HG03439 (cell line): ENCODE measurements around the gene TRAF5.
A peak's percentile ranks its signal among the peaks of the same experiment; 100 is the strongest.
"Not testable (repeated sequence)": the region's sequence is repeated elsewhere in the genome, so short reads cannot be mapped to it uniquely, and the experiment has no call there.

Experiments
- ATAC-seq: cut with Tn5 transposase; IDR thresholded peaks from one replicate; pipeline ENCODE4 v1.9.1; 2021; ENCODE audit warnings: mild to moderate bottlenecking, moderate library complexity; ENCODE audit not compliant: unreplicated experiment

Gene TRAF5, protein sequence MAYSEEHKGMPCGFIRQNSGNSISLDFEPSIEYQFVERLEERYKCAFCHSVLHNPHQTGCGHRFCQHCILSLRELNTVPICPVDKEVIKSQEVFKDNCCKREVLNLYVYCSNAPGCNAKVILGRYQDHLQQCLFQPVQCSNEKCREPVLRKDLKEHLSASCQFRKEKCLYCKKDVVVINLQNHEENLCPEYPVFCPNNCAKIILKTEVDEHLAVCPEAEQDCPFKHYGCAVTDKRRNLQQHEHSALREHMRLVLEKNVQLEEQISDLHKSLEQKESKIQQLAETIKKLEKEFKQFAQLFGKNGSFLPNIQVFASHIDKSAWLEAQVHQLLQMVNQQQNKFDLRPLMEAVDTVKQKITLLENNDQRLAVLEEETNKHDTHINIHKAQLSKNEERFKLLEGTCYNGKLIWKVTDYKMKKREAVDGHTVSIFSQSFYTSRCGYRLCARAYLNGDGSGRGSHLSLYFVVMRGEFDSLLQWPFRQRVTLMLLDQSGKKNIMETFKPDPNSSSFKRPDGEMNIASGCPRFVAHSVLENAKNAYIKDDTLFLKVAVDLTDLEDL

DNA sequence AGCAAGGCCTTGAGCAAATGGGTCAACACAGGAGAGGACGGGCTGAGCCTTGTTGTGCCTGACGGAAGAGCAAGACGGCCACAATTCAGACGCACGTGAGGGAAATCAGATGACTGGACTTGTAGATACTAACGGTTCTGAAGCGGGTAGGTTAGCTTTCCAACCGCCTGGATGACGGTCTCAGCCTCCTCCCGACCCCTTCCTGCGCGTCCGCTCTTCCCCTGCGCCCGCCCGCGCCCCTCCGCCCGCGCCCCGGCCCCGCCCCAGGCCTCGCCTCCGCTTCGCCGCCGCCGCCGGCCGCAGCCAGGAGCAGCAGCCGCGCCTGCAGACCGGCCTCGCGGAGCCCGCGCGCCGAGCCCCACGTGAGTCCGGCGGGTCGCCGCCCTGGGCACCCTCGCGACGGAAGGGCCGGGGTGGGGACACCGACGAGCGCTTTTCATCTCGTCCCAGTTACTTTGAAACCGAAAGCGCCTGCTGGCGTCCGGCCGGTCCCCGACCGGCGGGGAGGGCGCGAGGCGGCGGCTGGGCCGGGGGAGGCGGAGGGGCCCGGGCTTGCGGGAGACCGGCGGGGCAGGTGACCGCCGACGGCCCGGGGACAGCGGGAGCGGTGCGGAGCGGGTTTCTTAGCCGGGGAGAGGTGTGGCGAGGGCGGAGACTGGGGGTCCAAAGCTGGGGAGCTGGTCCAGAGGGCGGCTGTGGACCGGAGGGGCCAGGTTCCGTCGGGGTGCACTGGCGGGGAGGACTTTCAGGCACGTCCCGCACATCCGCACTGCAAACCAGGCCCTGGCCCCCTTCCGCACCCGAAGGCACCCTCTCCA, at the start of gene TRAF5:
TRAF5 (plus strand) TSS at position 306 of the 818 bp plus-strand sequence. CDS start 26,407 bp downstream, outside the sequence.
- ATAC-seq: peak; percentile 29

DNA sequence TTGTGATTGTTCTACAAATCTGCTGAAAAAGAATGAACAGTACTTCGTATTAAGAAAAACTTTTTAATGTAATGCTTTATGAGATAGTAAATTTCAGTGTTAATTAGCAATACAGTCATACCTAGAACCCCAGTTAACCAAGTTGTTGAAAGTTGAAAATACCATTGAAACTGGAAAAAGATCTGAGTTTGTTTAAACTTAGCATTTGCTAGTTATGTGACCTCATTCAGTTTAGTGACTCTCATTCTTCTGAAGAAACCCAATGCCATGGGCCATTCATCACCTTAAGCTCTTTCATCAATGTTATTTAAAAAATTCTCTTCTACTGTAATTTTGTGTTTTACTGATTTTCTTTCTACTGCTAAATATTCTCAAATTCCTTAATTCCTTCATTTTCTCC, 47.3 kb upstream of the TRAF5 start:
- ATAC-seq: no peak

DNA sequence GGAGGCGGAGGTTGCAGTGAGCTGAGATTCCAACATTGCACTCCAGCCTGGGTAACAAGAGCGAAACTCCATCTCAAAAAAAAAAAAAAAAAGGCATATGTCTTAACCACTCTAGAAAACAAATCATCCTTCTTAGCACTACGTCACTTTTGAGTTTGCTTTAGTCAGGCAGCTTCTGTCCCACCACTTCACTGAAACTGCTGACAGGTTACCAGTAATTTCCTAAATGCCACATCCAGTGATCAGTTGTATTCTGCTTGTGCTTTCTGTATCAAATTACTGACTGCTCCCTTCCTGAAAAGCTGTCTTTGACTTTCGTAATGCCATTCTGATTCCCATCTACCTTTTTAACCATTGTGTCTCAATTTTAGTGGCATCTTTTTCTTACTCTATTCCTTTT, 45.7 kb upstream of the TRAF5 start:
- ATAC-seq: no peak

DNA sequence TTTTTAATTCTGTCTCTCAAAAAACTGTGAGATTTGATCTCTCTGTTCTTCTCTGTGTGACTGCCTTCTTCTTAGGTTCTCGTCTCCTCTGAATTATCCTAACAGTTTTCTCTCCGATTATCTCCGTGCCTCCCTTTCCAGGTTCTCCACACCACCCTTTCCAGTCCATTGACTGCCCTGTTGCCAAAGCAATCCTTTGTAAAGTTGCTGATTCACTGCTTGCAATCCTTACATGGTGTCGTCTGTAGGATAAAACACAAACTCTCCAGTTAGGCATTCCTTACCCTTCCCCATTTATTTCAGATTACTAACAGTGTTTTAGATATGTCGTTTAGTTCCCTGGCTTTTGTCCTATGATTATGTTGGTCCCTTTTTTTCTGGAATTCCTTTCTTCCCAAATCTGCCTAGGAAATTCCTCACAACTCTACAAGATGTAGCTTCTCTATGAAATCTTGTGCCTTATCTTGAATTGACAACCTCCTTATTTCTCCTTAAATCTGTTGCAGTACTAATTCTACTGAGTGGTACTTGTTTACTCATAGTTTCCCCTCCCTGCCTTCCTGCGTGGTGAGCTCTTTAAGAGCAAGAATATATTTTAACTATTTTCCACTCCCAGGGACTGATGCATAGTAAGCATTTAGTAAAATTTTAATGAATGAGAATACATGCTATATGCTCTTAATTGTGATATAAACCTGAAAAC, 45.2 kb upstream of the TRAF5 start:
- no peak for ATAC-seq

DNA sequence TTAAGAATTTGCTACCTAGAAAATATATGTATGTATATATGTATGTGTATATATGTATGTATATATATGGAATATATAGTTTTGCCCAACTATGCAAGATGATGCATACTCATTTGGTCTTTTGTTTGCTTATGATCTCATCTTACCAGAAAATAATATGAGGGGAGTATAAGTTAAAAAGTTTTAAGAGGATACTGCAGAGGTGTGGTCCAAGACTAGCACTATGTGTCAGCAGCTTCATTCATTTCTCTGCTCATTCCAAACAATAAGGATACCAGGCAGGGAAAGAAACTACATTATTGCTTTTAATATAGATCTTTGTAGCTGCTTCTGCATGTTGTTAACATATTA, 44.6 kb upstream of the TRAF5 start:
- no peak for ATAC-seq

DNA sequence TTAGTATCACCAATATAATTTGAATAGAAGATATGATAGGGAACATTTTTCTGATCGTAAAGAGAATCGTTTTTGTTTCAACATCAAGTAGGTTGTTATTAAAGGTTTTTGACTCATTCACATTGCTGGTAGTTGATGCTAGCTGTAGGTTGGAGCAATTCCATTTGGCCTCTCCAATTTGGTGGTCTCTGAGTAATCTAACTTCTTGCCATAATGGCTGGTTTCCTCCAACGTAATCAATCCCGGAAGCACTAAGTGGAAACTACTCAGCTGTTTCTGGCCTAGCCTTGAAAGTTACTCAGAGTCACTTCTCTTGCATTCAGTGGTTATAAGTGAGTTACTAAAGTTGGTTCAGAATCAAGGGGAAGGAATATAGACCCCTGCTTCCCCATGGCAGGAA, 41.4 kb upstream of the TRAF5 start:
- no peak for ATAC-seq

DNA sequence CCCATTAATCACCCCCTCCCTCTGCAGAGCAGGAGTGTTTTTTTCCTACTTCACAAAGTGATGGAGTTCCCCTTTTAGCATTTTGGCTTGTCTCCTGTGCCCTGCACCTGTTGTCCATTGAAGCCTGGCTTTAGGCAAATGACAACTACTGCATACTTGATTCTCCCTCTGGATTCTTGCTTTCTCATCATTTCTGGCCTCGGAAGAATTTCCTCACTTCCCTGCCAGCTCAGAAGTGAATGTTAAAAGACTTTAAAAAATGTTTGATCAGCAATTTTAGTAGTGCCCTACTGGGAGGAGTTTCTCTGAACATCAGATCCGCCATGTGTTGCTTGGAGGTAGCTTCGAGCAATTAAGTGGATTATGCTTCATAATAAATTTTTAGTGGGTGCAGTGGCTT, 39.4 kb upstream of the TRAF5 start:
- ATAC-seq: no peak

DNA sequence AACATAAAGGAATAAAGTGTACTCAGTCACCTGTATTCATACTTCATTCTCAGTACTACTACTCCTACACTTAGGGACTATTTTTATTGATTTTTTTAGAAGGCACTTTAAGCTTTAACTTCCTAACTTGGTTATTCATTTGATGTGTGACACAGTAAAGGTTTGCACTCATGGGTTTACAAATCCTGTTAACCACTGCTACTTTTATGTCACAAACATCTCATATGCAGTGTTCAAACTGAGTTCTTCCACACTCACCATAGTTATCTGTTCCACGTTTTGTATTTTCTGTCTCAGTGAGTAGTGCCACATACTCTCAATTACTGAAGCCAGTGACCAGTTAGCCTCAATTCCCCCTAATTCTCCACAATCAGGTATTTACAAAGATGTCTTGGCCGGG, 34.2 kb upstream of the TRAF5 start:
- no peak for ATAC-seq

DNA sequence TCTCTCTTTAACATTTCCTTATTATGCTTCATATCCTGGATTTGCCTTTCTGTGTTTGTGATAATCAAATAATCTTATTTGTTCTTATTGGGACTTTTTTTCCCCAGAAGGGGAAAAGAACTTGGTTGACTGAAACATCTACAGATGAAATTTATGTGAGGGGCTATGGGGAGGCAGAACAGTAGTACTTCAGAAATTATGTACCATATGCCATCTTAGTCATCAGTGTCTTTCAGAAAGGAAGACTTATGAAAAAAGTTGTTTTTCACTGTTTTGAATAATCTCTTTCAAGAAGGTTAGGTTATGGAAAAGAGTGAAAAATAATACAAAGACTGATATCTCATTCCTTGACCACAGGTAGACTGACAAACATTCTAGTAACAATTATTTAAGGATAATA, 30.2 kb upstream of the TRAF5 start:
- no peak for ATAC-seq

DNA sequence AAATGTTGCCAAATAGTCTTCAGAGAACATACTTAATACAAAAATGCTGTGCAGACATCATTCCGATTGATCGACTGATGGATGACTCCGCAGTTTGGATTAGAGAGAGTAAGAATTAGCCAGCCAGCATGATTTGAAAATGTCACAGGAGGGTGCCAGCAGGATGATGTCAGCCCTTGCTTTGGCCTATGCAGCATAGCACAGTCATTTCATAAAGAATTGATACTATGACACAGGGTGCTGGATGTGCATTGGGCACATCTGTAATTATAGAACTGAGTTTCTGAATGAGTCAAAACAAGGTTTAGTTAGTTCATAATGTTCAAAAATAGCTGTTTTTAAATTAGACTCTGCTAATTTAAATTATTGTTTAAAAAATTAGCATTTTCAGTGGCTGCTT, 21.6 kb upstream of the TRAF5 start:
- ATAC-seq: peak; percentile 98

DNA sequence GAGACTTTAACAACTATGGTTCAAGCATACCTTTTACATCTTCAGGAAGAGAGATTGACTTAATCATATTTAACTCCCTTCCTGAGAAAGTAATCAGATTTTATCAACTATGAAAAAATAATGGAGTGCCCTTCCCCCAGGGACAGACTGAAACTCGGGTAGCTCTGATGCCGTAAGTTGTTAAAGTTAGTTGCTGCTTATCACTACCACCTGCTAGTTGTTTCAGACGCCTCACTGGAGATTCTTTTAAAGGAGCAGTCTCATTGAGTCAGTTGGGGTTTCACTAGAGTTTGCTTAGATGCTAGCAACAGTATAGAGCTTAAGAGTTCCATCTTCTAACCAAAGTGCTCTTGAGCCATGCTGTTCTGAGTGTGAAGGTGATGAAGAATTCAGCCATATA, 17.0 kb upstream of the TRAF5 start:
- ATAC-seq: no peak

DNA sequence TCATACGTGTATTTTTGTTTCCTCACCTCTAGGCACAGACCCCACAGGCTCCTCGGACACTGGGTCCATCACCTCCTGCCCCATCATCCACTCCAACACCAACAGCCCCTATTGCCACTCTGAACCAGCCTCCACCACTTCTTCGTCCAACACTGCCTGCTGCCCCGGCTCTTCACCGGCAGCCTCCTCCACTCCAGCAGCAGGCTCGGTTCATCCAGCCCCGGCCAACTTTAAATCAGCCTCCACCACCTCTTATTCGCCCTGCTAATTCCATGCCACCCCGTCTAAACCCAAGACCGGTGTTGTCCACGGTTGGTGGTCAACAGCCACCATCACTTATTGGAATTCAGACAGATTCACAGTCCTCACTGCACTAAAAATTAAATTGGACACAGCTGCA, 13.2 kb upstream of the TRAF5 start:
- ATAC-seq: no peak

DNA sequence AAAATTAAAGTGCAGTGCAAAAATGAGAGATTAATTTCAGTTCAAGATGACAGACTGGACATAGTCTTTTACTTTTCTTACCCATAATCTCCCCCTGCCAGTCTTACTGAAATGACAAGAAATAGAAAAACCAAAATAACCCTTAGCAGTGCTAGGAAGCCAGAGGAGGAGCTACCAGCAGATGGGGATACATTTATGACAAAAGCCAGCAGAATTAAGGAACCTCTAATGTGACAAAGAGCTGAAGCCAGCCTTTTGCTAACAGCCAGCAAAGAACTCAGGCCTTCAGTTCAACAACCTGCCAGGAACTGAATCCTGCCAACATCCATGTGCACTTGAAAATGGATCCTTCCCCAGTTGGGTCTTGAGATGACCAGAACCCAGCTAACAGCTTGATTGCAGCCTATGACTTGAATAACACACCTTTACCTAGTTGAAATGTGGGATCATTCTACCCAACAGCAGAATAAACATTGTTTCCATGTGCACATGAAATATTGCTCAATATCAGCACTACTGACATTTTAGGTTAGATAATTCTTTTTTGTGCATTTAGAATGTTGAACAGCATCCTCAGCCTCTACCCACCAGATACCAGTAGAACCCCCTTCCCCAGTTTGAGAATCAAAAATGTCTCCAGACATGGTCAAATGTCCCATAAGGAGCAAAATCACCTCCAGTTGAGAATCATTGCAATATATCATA, 7.9 kb upstream of the TRAF5 start:
- no peak for ATAC-seq

DNA sequence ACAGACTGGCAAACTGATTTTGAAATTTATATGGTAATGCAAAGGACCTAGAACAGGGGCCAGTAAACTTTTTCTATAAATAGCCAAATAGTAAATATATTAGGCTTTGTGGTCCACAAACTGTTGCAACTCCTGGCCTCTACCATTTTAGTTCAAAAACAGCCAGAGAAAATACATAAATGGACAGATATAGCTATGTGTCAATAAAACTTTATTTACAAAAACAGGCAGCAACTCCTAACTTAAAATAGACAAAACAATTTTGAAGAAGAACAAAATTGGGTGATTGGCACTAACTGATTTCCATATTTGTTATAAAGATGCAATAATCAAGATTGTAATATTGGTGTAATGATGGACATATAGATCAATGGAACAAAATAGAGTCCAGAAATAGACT, 6.7 kb upstream of the TRAF5 start:
- no peak for ATAC-seq

DNA sequence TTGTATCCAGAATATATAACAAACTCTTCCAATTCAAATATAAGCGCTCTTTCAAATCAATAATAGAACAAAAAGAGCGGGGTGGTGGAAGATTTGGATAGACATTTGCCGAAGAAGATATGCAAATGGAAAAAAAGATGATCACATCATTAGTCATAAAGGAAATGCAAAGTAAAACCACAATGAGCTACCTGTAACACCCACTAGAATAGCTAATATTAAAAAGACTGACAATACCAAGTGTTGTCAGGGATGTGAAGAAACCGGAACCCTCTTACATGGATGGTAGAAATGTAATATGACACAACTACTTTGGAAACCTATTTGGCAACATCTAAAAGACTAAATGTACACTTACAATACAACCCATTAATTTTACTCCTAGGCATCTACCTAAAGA, 5.7 kb upstream of the TRAF5 start:
- ATAC-seq: no peak

DNA sequence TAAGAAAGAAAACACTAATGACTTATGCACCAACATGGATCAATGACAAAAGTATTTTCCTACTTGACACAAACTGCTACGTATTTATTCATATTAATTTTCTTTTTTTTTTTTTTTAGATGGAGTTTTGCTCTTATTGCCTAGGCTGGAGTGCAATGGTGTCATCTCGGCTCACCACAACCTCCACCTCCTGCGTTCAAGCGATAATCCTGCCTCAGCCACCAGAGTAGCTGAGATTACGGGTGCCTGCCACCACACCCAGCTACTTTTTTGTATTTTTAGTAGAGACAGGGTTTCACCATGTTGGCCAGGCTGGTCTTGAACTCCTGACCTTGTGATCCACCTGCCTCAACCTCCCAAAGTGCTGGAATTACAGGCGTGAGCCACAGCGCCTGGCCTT, 5.0 kb upstream of the TRAF5 start:
- ATAC-seq: not testable (repeated sequence)

DNA sequence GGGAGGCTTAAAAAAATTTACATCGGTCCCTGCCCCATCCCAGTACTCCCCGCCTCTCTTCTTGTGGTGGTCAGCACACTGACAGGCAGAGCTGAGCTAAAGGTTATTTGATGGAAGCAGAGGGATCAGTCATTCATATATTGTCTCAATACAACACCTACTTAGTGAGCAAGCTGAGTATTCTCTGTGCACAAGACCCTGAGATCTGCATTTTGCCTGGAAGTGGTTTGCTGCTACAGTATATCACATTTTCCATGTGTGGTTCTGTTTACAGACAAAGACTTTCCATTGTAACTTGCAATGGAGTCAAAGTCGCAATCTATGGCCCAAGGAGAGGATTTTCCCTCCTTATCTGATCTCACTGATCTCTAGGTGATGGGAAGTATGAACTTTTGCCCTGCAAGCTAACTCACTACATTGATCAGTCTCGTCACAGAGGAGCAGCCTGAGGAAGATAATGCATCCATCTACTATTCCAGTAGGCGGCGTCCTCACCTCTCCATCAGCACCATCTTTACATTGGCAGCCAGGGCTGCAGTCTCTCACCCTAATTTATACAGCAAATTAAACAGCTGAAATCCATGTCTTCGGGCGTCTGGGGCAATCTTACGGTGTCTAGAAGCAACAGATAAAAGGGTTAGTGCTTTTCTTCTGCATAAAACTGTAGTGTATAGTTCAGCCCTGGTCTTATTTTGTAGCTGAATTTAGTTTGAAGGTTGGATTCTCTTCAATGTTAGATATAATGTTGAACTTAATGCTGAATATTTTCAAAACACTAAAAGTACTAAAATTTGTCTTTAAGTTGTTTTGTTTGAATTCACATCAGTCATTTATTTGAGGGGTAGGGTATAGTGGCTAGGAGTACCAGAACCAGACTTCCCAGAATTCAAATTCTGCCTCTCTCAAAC, 3.2 kb upstream of the TRAF5 start:
- peak; percentile 48 for ATAC-seq

DNA sequence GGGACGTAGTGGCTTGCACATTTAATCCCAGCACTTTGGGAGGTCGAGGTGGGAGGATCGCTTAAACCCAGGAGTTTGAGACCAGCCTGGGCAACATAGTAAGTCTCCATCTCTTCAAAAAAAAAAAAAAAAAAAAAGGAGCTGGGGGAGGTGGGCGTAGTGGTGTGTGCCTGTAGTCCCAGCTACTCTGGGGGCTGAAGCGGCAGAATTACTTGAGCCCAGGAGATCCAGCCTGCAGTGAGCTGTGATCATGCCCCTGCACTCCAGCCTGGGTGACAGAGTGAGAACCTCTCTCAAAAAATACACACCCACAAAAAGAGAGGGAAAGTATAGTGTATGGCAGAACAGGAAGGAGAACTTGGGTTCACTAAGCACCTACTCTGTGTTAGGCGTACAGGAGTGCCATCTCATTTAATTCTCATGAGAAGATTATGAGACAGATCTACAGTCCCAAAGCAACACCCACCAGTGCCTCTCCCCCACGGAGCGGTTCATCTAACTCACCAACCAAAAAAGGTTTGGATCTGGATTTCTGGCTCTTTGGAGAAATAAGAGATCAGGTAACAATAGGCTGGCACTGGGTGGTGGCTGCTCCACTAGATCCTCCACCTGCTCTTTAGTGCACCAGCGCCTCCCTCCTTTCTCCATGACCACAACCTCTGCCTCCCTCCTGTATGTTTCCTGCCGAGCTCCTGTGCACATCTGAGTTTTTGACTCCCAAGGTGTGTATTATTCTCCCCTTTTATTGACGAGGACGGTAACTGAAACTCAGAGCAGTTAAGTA, 1.4 kb upstream of the TRAF5 start:
- no peak for ATAC-seq

DNA sequence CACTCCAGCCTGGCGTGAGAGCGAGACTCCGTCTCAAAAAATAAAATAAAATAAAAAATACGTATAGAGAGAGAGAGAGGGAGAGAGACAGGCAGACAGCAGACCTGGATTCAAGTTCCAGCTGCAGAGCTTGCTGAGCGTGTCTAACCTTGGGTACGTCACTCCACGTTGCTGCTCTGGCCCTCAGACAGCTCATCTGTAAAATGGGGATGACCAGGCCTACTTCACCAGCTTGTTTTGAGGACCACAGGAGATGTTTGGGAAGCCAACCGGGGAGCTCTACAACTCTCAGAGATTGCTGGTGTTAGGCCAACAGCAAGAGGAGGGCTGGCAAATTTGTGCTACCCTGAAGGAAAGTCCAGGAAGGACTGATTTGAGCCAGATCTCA, 499 bp upstream of the TRAF5 start:
- no peak for ATAC-seq
